Measurements from ENCODE around the gene RXFP1.

The RXFP1 gene

GRCh38 chr4:158676076-158676475, 154.4 kb downstream of the RXFP1 start:
- DNase-seq, result no peak

- no peak for DNase-seq
These were observed 157.1 kb downstream of the RXFP1 start for GRCh38 chr4:158678767-158679166.

DNA sequence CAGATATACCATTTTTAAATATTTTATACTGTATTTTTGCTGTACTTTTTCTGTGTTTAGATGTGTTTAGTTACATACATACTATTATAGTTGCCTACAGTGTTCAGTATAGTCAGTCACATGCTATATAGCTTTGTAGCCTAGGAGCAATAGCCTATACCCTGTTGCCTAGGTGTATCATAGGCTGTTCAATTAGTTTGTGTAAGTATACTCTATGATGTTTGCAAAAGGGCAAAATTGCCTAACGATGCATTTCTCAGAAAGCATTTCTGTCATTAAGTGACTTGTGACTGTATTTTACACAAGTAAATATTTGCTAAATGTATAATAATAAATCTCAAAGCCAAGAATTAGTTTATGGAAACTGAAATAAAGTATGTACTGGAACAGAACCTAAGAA, 159.9 kb downstream of the RXFP1 start:
- no peak for DNase-seq

DNA sequence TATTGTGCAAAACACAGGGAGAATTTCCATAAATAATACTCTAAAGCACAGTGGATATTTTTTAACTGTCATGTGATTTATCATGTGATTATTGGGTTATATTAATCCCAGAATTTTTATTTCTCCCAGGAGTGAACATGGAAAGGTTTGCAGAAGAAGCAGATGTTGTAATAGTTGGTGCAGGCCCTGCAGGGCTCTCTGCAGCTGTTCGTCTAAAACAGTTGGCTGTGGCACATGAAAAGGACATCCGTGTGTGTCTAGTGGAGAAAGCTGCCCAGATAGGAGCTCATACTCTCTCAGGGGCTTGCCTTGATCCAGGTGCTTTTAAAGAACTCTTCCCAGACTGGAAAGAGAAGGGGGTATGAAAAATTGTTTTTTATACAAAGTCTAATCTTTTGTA, 160.4 kb downstream of the RXFP1 start:
- no peak for DNase-seq

GRCh38 chr4:158688813-158689212, 167.1 kb downstream of the RXFP1 start:
- DNase-seq, result no peak

All from NCI-H524 treated with DMSO at 0.1 percent for 48 hours (cell line).